Stimulated activated naive CD8-positive, alpha-beta T cell treated with anti-CD3 and anti-CD28 coated beads, Interleukin-15, Interleukin-2, amounts not matched to agents 100 ng/mL and 50 ng/mL, for 24 hours (primary cell): ENCODE data around the gene PRSS12.

Experiments
- H3K27ac Mint-ChIP-seq: one replicate; pipeline ENCODE4 v1.8.0; 2021; ENCODE audit warnings: mild to moderate bottlenecking, mixed read lengths
- H3K27me3 Mint-ChIP-seq: one replicate; pipeline ENCODE4 v1.8.0; 2021; ENCODE audit warnings: mixed read lengths
- H3K36me3 Mint-ChIP-seq: one replicate; pipeline ENCODE4 v1.8.0; 2021; ENCODE audit warnings: low read depth, mixed read lengths
- H3K4me1 Mint-ChIP-seq: one replicate; pipeline ENCODE4 v1.8.0; 2021; ENCODE audit warnings: low read depth, mixed read lengths
- H3K4me3 Mint-ChIP-seq: one replicate; pipeline ENCODE4 v1.8.0; 2021; ENCODE audit warnings: mild to moderate bottlenecking, mixed read lengths
- H3K9me3 Mint-ChIP-seq: one replicate; pipeline ENCODE4 v1.8.0; 2021; ENCODE audit warnings: mixed read lengths

PRSS12 gene

GRCh38 chr4:118254368-118254767 is 98.4 kb downstream of the PRSS12 start:
- Mint-ChIP-seq H3K4me3 (no peak overlapping the region), H3K27ac (no peak overlapping the region), H3K27me3 (peaks cover 4% of the 10 kb centered on the region), H3K36me3 (no peaks in the 10 kb centered on the region), H3K9me3 (no peaks in the 10 kb centered on the region), H3K4me1 (no peaks in the 10 kb centered on the region)

GRCh38 chr4:118249890-118250289 is 102.9 kb downstream of the PRSS12 start:
- no peak overlapping the region for H3K27ac Mint-ChIP-seq
- H3K4me1 Mint-ChIP-seq = no peaks in the 10 kb centered on the region
- H3K9me3 Mint-ChIP-seq = no peaks in the 10 kb centered on the region
- no peak overlapping the region for H3K4me3 Mint-ChIP-seq
- no peaks in the 10 kb centered on the region for H3K27me3 Mint-ChIP-seq
- H3K36me3 Mint-ChIP-seq = no peaks in the 10 kb centered on the region

GRCh38 chr4:118237531-118237930 is 115.3 kb downstream of the PRSS12 start:
- no peaks in the 10 kb centered on the region for H3K27me3 Mint-ChIP-seq
- H3K4me1 Mint-ChIP-seq = no peaks in the 10 kb centered on the region
- H3K9me3 Mint-ChIP-seq = no peaks in the 10 kb centered on the region
- H3K36me3 Mint-ChIP-seq = no peaks in the 10 kb centered on the region
- no peak overlapping the region for H3K4me3 Mint-ChIP-seq
- no peak overlapping the region for H3K27ac Mint-ChIP-seq

- Mint-ChIP-seq H3K4me1 (no peaks in the 10 kb centered on the region), H3K36me3 (no peaks in the 10 kb centered on the region), H3K4me3 (no peak overlapping the region), H3K27me3 (no peaks in the 10 kb centered on the region), H3K27ac (no peak overlapping the region), H3K9me3 (no peaks in the 10 kb centered on the region)
These were observed 117.2 kb downstream of the PRSS12 start for GRCh38 chr4:118235566-118236120.
